ENCODE data around the gene HSD17B8. TPM values are rescaled to one million over a fixed set of nuclear protein-coding genes. Genes with fewer than 3 reads are reported as not detected.

The HSD17B8 gene
- 3.1 and 10.1 TPM in 2 replicates for polyA plus RNA-seq

DNA sequence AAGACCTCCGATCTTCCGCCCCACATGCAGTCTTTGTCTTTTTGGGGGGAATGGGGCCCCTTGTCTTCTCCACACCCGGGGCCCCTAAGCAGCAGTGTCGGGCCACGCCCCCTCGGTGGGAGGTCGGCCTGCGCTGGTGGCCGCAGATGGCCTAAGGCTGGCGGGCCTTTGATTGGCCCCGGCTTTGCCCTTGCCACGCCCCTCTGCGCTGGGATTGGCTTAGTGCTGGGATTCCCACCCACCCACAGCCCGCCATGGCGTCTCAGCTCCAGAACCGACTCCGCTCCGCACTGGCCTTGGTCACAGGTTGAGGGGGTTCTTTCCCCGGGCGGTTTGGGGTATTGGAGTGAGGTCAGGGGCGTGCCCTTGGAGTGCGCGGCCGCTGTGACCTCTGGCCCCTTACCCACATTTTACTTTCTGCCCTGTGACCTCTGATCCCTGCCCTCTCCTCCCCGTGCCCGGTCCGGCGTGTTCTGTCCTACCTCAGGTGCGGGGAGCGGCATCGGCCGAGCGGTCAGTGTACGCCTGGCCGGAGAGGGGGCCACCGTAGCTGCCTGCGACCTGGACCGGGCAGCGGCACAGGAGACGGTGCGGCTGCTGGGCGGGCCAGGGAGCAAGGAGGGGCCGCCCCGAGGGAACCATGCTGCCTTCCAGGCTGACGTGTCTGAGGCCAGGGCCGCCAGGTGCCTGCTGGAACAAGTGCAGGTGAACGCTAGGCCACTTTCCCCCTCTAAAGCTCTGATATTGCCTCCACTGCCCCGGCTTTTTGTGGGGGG lies at the start of gene HSD17B8:
TSS of gene HSD17B8 (plus strand) at position 241 of the 776 bp plus-strand sequence. CDS start at position 255, 14 bp downstream.

DNA sequence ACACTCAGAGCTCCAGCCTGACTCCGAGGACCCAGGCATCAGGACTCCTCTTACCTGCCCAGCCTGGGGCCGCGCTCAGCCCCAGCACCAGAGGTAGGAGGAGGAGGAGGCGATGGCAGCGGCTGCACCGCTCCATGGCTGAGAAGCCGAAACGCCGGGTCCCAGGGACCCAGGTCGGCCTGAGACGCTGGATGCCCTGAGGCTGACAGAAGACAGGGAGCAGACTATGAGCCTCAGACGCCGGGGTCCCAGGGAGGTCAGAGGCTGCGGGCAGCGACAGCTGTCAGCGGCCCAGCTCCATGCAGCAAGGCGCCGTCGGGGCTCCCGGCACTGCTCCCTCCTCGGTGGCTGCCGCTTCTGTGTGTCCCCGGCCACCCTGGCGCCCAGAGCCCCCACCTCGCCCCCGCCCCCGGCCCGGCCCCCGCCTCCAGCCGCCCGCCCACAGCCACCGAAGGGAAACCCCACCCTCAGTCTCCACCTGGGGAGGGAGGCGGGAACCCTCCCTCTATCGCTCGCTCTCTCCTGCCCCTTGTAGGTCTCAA lies 12.3 kb upstream of the HSD17B8 start, which contains the start of gene COL11A2:
TSS of gene COL11A2 (minus strand) at position 363 of the 542 bp plus-strand sequence. CDS start at position 136, 227 bp downstream.

DNA sequence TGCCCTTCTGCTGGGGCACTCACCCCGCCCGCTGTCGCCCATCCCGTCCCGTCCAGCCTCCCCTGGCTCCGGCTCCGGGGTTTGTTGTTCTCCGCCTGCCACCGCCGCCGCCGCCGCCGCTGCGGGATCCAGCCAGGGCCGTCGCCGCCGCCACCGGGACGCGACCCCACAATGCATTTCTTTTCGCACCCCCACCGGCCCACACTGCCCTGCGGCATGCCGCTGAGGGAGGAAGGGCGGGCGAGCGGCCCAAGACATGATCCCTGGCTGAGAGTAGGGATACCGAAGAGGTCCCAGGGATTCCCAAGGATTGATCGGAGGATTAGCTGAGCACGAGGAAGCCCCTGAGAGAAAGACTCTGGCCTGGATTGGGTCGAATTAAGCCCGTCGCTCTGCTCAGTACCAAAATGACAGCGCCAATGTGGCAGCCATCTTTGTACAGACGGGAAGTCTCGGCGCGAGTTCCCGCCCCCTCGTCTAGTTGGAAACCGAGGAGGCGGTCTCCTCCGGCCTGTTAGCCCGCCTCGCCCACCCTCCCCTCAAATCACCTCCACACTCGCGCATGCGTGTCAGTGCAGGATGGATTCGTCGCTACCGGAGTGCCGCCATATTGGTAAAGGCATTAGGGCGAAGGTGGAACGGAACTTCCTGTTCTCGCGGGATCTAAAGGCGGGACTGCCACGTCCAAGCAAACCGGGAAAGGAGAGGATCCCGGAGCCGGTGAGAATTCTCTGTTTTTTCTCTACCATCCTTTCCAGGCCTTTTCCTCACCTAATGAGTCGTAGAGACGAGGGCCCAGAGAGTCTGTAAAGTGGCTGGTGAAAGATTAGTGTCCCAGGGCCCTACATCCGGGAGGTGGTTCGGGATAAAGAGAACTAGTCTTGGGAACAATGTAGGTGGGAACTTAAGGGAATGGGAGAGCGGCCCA lies 4.0 kb upstream of the HSD17B8 start, which contains the start of the genes RXRB and SLC39A7:
TSS of gene RXRB (minus strand) at position 447 of the 928 bp plus-strand sequence. CDS start at position 258, 189 bp downstream.
TSS of gene SLC39A7 (plus strand) at position 649 of the 928 bp plus-strand sequence. CDS start 379 bp downstream, outside the sequence.

DNA sequence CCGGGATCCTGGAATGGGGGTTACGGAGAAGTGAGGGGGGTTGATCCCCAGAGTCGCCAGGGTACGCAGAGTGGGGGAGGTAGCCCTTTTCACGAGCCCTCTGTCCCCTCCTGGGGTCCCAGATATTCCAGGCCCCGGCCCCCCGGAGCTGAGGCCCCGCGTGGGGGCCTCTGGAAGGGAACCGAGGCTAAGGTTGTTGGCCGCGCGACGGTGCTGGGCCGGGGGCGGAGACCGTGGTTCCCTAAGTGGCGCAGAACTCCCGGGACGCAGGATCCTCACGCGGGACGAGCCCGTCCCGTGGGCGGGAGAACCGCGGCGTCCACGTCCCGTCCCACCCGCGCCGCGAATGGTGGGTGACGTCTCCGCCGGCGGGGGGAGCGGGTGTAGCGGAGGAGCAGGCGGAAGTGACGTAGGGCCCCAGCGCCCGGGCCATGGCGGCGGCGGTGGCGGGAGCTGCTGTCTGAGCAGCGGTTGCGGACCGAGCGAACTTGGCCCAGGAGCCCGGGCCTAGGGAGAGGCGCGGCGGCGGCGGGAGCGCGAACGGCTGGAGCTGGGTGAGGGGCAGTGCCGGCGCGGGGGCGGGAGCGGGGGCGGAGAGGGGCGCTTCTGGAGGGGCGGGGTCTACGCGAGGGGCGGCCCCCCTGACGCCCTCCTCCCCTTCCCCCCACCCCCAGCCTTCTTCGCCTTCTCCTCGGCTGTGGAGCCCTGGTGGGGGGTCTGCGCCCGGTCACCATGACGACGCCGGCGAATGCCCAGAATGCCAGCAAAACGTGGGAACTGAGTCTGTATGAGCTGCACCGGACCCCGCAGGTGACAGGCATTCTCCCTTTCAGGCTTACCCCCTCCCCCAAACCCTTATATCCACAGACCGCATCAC lies 3.9 kb downstream of the HSD17B8 start, which contains the start of gene RING1:
TSS of gene RING1 (plus strand) at position 410 of the 877 bp plus-strand sequence. CDS start at position 733, 323 bp downstream.

Other genes starting within 250 kb of the HSD17B8 start
- gene BRD2, start 236.1 kb upstream of the HSD17B8 start, polyA plus RNA-seq = 26.5 and 27.3 TPM in 2 replicates
- gene HLA-DOA, start 195.1 kb upstream of the HSD17B8 start, polyA plus RNA-seq = not detected in 2 replicates
- gene HLA-DPA1, start 131.0 kb upstream of the HSD17B8 start, polyA plus RNA-seq = 0.26 and 0.92 TPM in 2 replicates
- 112 and 120 TPM in 2 replicates for gene HLA-DPB1, start 128.7 kb upstream of the HSD17B8 start, polyA plus RNA-seq
- gene COL11A2, start 12.2 kb upstream of the HSD17B8 start, polyA plus RNA-seq = 0.67 and 1.0 TPM in 2 replicates
- 3.3 and 5.7 TPM in 2 replicates for gene RXRB, start 4.0 kb upstream of the HSD17B8 start, polyA plus RNA-seq
- gene SLC39A7, start 3.8 kb upstream of the HSD17B8 start, polyA plus RNA-seq = 5.7 and 9.7 TPM in 2 replicates
- 6.8 and 15.9 TPM in 2 replicates for gene RING1, start 3.8 kb downstream of the HSD17B8 start, polyA plus RNA-seq
- 31.6 and 34.2 TPM in 2 replicates for gene VPS52, start 67.2 kb downstream of the HSD17B8 start, polyA plus RNA-seq
- 709 and 869 TPM in 2 replicates for gene RPS18, start 67.4 kb downstream of the HSD17B8 start, polyA plus RNA-seq
- 2.2 and 2.3 TPM in 2 replicates for gene B3GALT4, start 72.5 kb downstream of the HSD17B8 start, polyA plus RNA-seq
- 22.4 and 46.1 TPM in 2 replicates for gene WDR46, start 84.6 kb downstream of the HSD17B8 start, polyA plus RNA-seq
- gene PFDN6, start 84.9 kb downstream of the HSD17B8 start, polyA plus RNA-seq = 5.6 and 8.8 TPM in 2 replicates
- gene RGL2, start 94.3 kb downstream of the HSD17B8 start, polyA plus RNA-seq = 3.2 and 5.0 TPM in 2 replicates
- 10.8 and 14.1 TPM in 2 replicates for gene TAPBP, start 109.4 kb downstream of the HSD17B8 start, polyA plus RNA-seq
- gene ZBTB22, start 113.1 kb downstream of the HSD17B8 start, polyA plus RNA-seq = 0.42 and 1.6 TPM in 2 replicates
- 6.0 and 6.5 TPM in 2 replicates for gene DAXX, start 118.3 kb downstream of the HSD17B8 start, polyA plus RNA-seq
- not detected in 2 replicates for gene KIFC1, start 187.2 kb downstream of the HSD17B8 start, polyA plus RNA-seq
- gene PHF1, start 206.4 kb downstream of the HSD17B8 start, polyA plus RNA-seq = 14.0 and 14.2 TPM in 2 replicates
- 385 and 492 TPM in 2 replicates for gene CUTA, start 213.5 kb downstream of the HSD17B8 start, polyA plus RNA-seq
- gene SYNGAP1, start 215.4 kb downstream of the HSD17B8 start, polyA plus RNA-seq = 0.24 and 1.9 TPM in 2 replicates
- gene ZBTB9, start 249.9 kb downstream of the HSD17B8 start, polyA plus RNA-seq = 1.7 and 2.4 TPM in 2 replicates